Spleen (tissue), 11 donors: Measurements from ENCODE around the gene RFFL. TPM values are rescaled to one million over a fixed set of nuclear protein-coding genes. Genes with fewer than 3 reads are reported as not detected.

ENCODE experiments used
- DNase-seq: peaks from one replicate; pipeline ENCODE4 v3.0.0-alpha.2; 2020
- H3K27ac ChIP-seq, 8 donors: fragments of 200-600 bp; sonication (generic) in 7 of 8; 1 replicate in 4 of 8; 2 replicates in 4 of 8; pipeline versions ENCODE4 v1.5.0 to v1.8.0; 2016 to 2021; ENCODE audit warnings: inconsistent platforms in 4 of 8, mild to moderate bottlenecking in 4 of 8, moderate library complexity in 1 of 8
- H3K27me3 ChIP-seq, 7 donors: fragments of 200-600 bp; sonication (generic) in 6 of 7; replicated peaks in 1 of 7; 1 replicate in 4 of 7; 2 replicates in 3 of 7; pipeline versions ENCODE4 v1.5.0 to v1.8.0; 2016 to 2021; ENCODE audit warnings: inconsistent platforms in 3 of 7, mild to moderate bottlenecking in 1 of 7
- H3K36me3 ChIP-seq, 6 donors: fragments of 200-600 bp; sonication (generic) in 5 of 6; 1 replicate in 4 of 6; 2 replicates in 2 of 6; pipeline versions ENCODE4 v1.5.0 to v1.8.0; 2016 to 2021; ENCODE audit warnings: inconsistent platforms in 2 of 6
- H3K4me1 ChIP-seq, 6 donors: fragments of 200-600 bp; sonication (generic) in 5 of 6; 1 replicate in 3 of 6; 2 replicates in 3 of 6; pipeline versions ENCODE4 v1.5.0 to v1.8.0; 2016 to 2021; ENCODE audit warnings: inconsistent platforms in 3 of 6
- H3K4me3 ChIP-seq, 8 donors: fragments of 200-600 bp; sonication (generic) in 7 of 8; 1 replicate in 4 of 8; 2 replicates in 4 of 8; pipeline versions ENCODE4 v1.5.0 to v1.8.0; 2016 to 2021; ENCODE audit warnings: inconsistent platforms in 4 of 8, mild to moderate bottlenecking in 4 of 8, moderate library complexity in 2 of 8
- H3K9me3 ChIP-seq, 8 donors: fragments of 200-600 bp; sonication (generic) in 7 of 8; 1 replicate in 4 of 8; 2 replicates in 4 of 8; pipeline versions ENCODE4 v1.5.0 to v1.8.0; 2016 to 2021; ENCODE audit warnings: inconsistent platforms in 4 of 8
- POLR2A ChIP-seq, 3 donors: fragments of 450-650 bp; IDR thresholded peaks; one replicate each; pipeline ENCODE4 v1.5.1; 2017; ENCODE audit warnings: antibody characterized with exemption in 3 of 3, mild to moderate bottlenecking in 1 of 3
- POLR2AphosphoS5 ChIP-seq, 3 donors: sonication (generic); formaldehyde crosslinking; IDR thresholded peaks; one replicate each; pipeline ENCODE4 v1.5.1; 2017; ENCODE audit warnings: antibody characterized with exemption in 3 of 3
- WGBS, 5 donors: extraction: QIAGEN DNeasy Blood & Tissue Kit in 3 of 5; methylation state at CpG; one replicate each; pipeline versions ENCODE4 v1.1.5 to v1.1.7; 2013 to 2018; 5-methylcytosine and 5-hydroxymethylcytosine counted together
- intact Hi-C: fragments of 100-400 bp; cut with DNase I; formaldehyde crosslinking; loops from one replicate; pipeline ENCODE4 v1.15.0; 2023; ENCODE audit warnings: low total_unique reads
- polyA plus RNA-seq, 3 donors: library from polyadenylated mRNA; stranded (reverse); fragments of 200-250 nt; gene quantifications; one replicate each; pipeline ENCODE4 v1.2.1, GENCODE V29; 2013
- total RNA-seq, 7 donors: library from RNA; depleted of rRNA in 3 of 7; stranded (reverse); fragments of >200 nt in 3 of 7; fragmentation: NEBNext Ultra II Directional in 4 of 7; extraction: Animal tissue kit (Norgen Biotek cat#: 25700) in 4 of 7; gene quantifications; one replicate each; pipeline versions ENCODE4 v1.1.0 to v1.2.1, GENCODE V29; 2016 to 2021
- TF ChIP-seq, protein P1 (sequence below), 11 experiments: fragments of 200-600 bp in 7 of 11; fragments of 450-650 bp in 4 of 11; sonication (generic) in 4 of 11; IDR thresholded peaks in 8 of 11; conservative IDR thresholded peaks in 3 of 11; 1 replicate in 7 of 11; 2 replicates in 4 of 11; pipeline versions ENCODE4 v1.4.0 to v1.8.0; 2016 to 2021; ENCODE audit warnings: antibody characterized with exemption in 11 of 11, inconsistent platforms in 4 of 11, mild to moderate bottlenecking in 1 of 11
- donor health status: healthy with polysubstance abuse.
- donor health status: DM: no; HTN: no; CAD: no; lungs with moderate emphysema.
- donor health status: DM: no; HTN: no; CAD: no.
- donor health status: Bipolar disorder and iron deficiency.
- donor health status: healthy.
- donor health status: DM: no; HTN: no; CAD: no.
- donor health status: DM: yes; HTN: yes; CAD: no.

The RFFL gene
- total and polyA plus RNA-seq, 10 donors = 5.7 to 39.7 (median 32.6) TPM

DNA sequence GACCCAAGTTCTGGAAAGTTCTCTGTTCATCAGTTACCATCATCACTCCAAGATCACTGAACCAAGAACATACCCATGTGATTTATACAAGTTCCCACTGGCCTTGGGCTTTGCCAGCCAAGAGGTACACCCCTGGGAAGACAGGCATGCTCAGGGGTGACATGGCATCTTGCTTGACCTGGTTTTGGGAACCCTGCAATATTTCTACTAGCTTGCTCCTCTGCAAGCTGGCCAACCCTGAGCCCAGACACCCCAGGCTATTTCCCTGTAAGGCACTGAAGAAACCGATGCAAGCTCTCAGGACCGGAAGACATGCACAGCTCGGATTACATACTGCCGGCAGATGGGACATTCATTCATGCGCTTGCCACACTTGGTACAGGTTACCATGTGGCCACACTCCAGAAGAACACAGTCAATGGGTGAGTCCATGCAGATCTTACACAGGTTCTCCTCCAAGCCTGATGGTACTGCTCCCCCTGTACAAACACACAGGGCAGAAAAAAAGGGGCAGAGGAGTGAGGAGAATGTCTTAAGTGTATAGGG, 51.8 kb downstream of the RFFL start:
- intact Hi-C loops = no loop called here
- H3K36me3 ChIP-seq = peaks cover 0 to 100% (median 62%) of the 10 kb centered on the region in 6 donors

DNA sequence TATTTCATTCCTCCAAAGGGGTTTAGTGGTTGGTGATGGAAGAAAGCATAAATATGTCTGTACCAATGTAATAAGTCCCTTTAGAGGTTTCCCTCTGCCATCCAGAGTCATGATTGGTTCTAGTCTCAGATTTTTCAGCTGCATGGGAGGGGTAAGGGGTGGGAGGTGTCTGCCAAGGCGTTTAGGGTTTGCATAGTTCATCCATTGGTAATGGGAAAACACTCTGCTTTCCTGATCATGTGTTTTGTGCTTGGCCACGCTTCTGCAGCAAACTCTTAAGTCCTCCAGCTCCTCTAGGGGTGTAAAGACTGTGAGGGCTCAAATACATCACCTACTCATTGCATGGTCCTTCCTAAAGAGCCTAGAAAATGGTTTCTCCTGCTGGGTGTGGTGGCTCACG, 53.4 kb downstream of the RFFL start:
- TF ChIP-seq, protein P1, sequence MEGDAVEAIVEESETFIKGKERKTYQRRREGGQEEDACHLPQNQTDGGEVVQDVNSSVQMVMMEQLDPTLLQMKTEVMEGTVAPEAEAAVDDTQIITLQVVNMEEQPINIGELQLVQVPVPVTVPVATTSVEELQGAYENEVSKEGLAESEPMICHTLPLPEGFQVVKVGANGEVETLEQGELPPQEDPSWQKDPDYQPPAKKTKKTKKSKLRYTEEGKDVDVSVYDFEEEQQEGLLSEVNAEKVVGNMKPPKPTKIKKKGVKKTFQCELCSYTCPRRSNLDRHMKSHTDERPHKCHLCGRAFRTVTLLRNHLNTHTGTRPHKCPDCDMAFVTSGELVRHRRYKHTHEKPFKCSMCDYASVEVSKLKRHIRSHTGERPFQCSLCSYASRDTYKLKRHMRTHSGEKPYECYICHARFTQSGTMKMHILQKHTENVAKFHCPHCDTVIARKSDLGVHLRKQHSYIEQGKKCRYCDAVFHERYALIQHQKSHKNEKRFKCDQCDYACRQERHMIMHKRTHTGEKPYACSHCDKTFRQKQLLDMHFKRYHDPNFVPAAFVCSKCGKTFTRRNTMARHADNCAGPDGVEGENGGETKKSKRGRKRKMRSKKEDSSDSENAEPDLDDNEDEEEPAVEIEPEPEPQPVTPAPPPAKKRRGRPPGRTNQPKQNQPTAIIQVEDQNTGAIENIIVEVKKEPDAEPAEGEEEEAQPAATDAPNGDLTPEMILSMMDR (IDR thresholded peaks at IDR 0.05 in 8 of 11, conservative IDR thresholded peaks at IDR 0.05 in 3 of 11) = no peak
- TF ChIP-seq POLR2AphosphoS5 (IDR thresholded peaks at IDR 0.05) (no peak), POLR2A (IDR thresholded peaks at IDR 0.05) (no peak)

More for the DNA sequence above, 51.8 kb downstream of the RFFL start:
- no peak overlapping the region for H3K27ac ChIP-seq
- TF ChIP-seq, protein P1 (IDR thresholded peaks at IDR 0.05 in 8 of 11, conservative IDR thresholded peaks at IDR 0.05 in 3 of 11) = no peak
- TF ChIP-seq POLR2AphosphoS5 (IDR thresholded peaks at IDR 0.05) (no peak), POLR2A (IDR thresholded peaks at IDR 0.05) (no peak)
- no peaks in the 10 kb centered on the region for H3K9me3 ChIP-seq
- no peak for DNase-seq
- no peaks in the 10 kb centered on the region for H3K4me1 ChIP-seq
- WGBS, 5 donors = 85 to 93% (median 89%) methylated on average over 5 of the region's 5 CpGs
- H3K4me3 ChIP-seq = no peak overlapping the region
- no peaks in the 10 kb centered on the region for H3K27me3 ChIP-seq

DNA sequence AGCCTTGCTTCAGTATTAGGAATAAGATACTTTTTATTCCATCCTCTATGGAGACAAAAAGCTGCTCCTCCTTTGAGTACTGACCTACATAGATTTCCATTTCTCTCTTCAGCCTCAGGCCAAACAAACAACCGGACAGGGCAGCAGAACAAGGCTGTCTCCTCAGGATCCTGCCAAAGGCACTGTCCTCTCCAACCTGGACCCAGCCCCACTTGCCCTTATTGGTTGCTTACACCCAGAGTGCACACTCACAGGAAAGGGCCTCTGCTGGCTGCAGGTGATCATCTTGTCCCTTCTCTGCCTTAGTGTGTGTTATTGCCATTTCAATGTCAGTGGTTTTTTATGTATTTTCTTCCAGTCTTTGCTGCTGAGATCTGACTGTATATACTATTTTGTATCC, 56.5 kb downstream of the RFFL start:
- WGBS, 5 donors = 57 to 100% (median 93%) methylated on average over 1 of the region's 1 CpG
- Histone ChIP-seq H3K9me3 (no peaks in the 10 kb centered on the region), H3K4me3 (no peak overlapping the region), H3K36me3 (peaks cover 0 to 99% (median 59%) of the 10 kb centered on the region in 6 donors), H3K4me1 (no peaks in the 10 kb centered on the region), H3K27me3 (no peaks in the 10 kb centered on the region), H3K27ac (peak overlapping the region in 1 of 8 donors; percentile 16)
- no peak for DNase-seq
- TF ChIP-seq POLR2AphosphoS5 (IDR thresholded peaks at IDR 0.05) (no peak), POLR2A (IDR thresholded peaks at IDR 0.05) (no peak)
- TF ChIP-seq, protein P1 (IDR thresholded peaks at IDR 0.05 in 8 of 11, conservative IDR thresholded peaks at IDR 0.05 in 3 of 11) = no peak
- intact Hi-C loops = no loop called here

More for the DNA sequence above, 53.4 kb downstream of the RFFL start:
- 72 to 91% (median 79%) methylated on average over 3 of the region's 3 CpGs for WGBS, 5 donors
- H3K27ac ChIP-seq = no peak overlapping the region
- H3K36me3 ChIP-seq = peaks cover 0 to 99% (median 55%) of the 10 kb centered on the region in 6 donors
- no peaks in the 10 kb centered on the region for H3K27me3 ChIP-seq
- DNase-seq = no peak
- no peak overlapping the region for H3K4me3 ChIP-seq
- no peaks in the 10 kb centered on the region for H3K4me1 ChIP-seq
- H3K9me3 ChIP-seq = no peaks in the 10 kb centered on the region
- intact Hi-C loops = no loop called here

DNA sequence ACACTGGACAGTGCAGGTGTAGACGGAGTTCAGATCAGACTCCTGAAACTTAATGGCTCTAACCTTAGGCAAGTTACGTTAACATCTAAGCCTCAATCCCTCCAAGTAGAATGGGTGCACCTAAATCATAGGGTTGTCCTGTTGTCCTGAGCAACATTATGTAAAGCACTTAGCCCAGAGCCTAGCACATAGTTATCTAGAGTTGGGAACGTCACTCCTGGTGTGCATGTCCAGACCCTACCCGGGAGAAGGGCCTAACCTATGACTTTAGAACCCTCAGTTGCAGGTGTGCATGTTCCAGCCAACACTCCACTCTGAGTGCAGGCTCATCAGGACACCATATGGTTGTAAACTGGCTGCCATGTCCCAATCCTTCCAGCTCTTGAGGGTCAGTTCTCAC, 57.2 kb downstream of the RFFL start:
- WGBS, 5 donors = 88 to 96% (median 93%) methylated on average over 4 of the region's 4 CpGs
- DNase-seq = no peak
- intact Hi-C loops = no loop called here
- TF ChIP-seq POLR2AphosphoS5 (IDR thresholded peaks at IDR 0.05) = peak in 1 of 3 donors; percentile 33
- TF ChIP-seq, protein P1 (IDR thresholded peaks at IDR 0.05 in 8 of 11, conservative IDR thresholded peaks at IDR 0.05 in 3 of 11) = no peak
- H3K4me1 ChIP-seq = no peaks in the 10 kb centered on the region
- H3K36me3 ChIP-seq = peaks cover 0 to 99% (median 59%) of the 10 kb centered on the region in 6 donors
- H3K4me3 ChIP-seq = no peak overlapping the region
- H3K27me3 ChIP-seq = no peaks in the 10 kb centered on the region
- no peak overlapping the region for H3K27ac ChIP-seq
- H3K9me3 ChIP-seq = no peaks in the 10 kb centered on the region
